NCI-H1436 (cell line): ENCODE measurements around the gene GNAL.

ENCODE experiments used
- DNase-seq: peaks from one replicate; lab custom pipeline; 2025; lab: John Stamatoyannopoulos, UW

Gene GNAL

DNA sequence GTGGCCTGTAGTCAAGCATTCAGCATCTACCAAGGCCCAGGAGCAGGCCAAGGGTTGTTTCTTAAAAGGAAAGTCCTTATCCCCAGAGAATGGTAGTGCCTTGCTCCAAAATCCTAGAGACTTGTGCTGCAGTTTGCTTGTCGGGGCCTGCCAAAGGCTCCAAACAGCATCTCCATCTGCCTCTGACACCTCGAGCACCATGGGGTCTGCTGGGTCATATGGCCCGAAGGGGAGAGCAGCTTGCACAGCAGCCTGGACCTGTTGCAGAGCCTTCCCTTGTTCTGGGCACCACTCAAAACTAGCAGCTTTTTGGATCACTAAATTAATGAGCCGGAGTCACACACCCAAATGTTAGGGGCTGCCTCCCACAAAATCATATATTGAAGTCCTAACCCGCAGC, 35.7 kb downstream of the GNAL start:
- DNase-seq = no peak

GRCh38 chr18:11726556-11726955, 37.5 kb downstream of the GNAL start:
- DNase-seq = no peak

DNA sequence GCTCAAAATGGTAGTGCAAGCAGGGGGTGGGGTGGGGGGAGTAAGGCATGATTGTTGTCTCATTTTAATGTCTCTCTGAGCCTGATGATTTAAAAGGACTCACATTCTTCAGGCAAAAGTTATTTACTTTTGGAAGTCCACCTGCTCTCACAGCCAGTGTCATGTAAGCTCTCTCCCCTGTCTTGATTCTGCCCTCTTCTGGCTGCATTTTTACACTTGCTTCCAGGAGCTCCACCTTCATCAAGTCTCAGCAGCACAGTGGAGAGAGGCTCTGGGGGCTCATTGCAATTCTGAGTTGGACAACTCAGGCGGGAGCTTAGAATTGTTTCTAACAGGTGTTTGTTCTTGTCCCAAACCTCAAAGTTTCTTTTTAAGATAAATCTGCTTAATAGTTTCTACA, 39.2 kb downstream of the GNAL start:
- DNase-seq = no peak

DNA sequence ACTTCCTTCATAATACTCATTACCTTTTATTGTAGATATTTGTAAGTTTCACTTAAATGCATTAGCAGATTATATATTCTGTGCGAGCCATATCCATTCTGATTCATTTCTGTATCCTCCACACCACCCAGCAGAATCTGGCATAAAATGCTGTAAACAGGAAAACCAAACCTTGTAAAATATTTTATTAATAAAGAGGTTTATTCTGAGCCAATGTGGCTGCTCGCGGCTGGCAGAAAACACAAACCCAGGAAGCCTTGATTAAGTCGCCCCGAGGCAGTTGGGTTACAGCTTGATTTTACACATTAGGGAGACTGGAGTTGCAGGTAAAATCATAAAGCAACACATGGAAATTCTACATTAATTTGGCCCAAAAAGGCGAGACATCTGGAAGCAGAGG, 40.5 kb downstream of the GNAL start:
- no peak for DNase-seq

GRCh38 chr18:11733031-11733430, 44.0 kb downstream of the GNAL start:
- DNase-seq = peak; percentile 40

GRCh38 chr18:11736656-11737055, 47.6 kb downstream of the GNAL start:
- no peak for DNase-seq

DNA sequence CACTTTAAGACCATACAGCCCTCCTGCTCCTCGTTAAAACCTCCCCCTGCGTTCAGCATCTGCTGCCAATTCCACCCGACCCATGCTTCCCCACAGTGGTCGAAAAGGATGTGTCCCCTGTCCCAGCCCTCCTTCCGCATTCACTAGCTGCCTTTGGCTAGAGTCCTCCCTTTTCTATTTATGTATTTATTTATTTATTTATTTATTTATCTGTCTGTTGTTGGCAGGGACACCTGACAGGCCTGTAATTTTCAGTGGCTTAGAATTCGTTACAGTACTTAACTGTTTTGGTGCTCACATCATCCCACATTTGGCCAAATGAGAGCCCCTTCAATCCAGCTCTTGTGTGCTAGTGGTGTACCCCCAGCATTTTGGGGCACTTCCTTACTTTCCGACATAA, 50.8 kb downstream of the GNAL start:
- no peak for DNase-seq

DNA sequence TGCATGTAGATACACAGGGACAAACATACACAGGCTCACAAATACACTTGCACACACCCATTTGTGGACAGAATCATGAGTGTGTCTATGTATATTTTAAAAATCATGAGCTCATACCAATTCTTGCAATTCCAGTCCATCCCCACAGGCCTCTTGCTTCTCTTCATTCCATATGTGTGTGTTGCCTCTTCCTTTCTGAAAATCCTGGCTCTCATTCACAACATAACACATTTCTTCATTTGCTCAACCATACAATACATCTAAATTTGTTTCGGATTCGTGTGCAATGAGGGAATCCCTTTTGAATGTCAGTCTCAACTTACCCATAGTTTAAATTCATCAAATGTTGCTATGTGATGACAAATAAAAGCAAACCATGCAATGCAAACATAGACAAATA, 51.4 kb downstream of the GNAL start:
- DNase-seq = no peak

DNA sequence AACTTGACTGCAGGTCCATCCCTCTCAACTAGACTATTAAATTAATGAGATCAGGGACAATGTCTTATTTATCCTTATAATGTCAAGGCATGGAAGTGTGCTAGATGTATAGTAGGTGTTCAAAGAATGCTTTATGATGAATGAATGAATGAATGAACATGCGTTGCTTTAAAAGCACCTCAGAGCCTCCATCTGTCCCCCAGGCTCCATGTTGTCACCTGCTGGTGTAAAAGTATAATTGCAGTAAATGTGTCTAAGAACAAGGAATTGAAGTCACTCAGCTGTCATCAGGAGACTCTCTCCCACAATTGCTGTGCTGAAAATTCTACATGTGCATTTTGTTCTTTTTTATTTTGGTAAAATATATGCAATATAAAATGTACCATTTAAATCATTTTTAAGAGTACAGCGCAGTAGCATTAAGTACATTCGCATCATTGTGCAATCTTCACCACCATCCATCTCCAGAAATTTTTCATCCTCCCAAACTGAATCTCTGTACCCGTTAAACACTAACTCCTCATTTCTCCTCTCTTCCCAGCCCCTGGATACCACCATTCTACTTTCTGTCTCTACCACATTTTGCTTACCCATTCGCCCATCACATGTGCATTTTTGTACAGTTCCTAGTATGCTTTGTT, 52.6 kb downstream of the GNAL start:
- no peak for DNase-seq

DNA sequence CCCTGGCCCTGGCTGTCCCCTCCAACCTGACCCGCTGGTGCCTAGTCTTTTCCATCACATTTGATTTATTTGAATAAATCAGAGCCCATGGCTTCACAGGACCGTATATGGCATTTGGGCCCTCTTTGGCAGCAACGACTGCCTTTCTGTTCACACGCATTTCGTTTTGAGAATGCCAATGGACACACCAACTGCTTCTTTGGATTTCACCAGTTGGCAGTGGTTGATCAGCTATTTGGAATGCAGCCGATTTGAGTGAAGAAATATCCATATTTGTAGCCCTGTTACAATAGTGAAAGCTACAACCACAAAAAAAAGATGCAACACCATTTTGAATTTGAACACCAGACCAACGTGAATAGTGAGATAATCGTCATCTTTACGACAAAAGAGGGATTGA, 56.5 kb downstream of the GNAL start:
- no peak for DNase-seq

- no peak for DNase-seq
Observed at GRCh38 chr18:11747286-11747685, 58.2 kb downstream of the GNAL start.

DNA sequence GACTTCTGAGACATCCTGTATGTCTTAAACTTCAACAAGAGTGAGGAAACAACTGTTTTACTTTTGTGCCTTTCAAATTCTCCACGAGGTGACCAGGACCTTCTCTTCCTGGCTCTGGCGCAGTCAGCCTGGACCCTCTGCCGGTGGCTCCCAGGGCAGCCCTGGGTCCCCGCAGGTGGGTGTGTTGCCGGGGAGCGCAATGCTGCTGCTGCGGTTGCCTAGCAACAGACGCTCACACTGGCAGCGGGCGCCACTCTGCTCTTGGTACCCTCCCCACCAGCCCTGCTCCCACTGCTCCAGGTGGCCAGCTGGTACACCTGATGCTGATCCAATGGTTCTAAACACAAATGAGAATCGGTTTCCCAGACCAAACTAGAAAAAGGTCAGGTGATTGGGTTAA, 58.7 kb downstream of the GNAL start:
- DNase-seq = no peak

GRCh38 chr18:11749305-11749704, 60.2 kb downstream of the GNAL start:
- no peak for DNase-seq

DNA sequence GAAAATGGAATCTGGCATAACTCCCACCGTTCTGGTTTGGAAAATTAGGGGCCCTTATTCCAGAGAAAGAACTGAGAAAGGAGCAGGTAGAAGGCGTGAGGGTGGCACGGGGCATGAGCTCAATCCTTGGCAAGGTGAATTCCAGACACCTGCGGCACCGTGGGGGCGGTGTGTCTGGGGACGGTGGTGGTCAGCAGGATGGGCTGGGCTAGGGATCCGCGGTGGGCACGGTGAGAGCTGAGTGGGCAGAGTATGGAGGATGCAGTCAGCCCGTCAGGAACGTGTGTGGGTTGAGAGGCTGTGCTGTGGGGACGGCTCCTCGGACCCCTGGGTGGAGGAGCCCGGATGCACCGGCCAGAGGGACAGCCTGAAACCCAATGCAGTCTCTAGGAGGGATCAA, 61.1 kb downstream of the GNAL start:
- DNase-seq = no peak

- no peak for DNase-seq
Observed at GRCh38 chr18:11750581-11751310, 61.7 kb downstream of the GNAL start.

DNA sequence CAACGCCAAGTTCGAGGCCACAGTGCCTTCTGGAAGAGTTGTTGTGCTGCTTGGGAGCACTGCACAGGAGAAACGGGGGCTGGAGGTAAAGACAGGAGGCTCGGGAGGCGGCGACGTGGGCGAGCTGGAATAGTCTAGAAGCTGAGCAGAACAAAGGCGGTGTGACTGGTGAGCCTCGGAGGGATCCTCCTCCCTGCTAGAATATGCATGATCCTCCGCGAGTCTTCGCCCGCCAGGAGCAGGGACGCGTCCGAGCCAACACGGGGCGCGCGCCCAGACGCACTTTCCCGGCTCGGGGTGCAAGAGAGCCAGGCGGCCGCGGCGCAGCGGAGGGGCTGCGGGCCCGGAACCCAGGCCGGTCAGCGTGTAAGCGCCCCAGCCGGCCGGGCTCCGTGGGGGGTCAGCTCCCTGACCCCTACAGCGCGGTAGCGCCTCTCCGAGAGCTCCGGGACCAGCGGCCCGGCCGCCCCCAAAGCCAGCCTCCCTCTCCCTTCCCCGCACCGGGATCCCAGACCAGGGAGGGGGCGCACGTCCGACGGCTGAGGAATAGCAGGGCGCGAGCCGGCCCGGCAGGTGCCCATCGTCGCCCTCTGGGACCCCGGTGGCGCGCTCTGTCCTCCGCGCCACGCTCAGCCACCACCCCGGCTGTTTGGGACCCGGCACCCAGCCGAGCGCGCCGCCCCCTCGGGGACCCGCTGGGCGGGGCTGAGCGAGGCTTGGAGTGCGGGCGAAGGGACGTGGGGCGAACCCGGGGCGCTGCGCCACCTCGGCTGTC, 62.5 kb downstream of the GNAL start:
- DNase-seq = no peak

DNA sequence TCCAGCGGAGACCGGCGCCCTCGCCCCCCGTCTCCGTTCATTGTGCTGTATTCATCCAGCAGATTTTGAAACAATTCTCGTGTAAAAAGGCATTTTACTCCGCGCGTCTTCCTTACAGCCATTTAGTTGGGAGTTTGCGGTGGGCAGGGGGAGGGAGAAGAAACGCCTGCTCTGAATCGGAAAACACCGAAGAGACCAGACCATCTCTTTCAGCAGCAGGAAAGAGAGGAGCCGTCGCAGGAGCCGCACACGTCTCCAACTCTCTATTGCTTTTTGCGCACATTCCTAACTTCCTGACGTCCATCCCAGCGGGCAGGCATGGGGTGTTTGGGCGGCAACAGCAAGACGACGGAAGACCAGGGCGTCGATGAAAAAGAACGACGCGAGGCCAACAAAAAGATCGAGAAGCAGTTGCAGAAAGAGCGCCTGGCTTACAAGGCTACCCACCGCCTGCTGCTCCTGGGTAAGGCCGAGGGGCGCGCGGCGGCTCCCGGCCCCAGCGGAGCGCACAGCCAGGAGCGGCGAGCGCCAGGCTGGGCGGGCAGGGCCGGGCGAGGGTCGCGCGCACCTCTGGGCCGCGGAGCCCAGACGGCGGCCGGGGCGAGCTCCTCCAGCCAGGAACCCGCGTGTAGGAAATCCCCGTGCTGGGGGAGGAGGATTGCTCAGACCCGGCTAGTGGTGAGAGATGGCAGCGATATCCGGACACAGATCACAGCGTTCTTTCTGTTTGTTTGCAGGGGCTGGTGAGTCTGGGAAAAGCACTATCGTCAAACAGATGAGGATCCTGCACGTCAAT, 63.2 kb downstream of the GNAL start:
- DNase-seq = no peak

DNA sequence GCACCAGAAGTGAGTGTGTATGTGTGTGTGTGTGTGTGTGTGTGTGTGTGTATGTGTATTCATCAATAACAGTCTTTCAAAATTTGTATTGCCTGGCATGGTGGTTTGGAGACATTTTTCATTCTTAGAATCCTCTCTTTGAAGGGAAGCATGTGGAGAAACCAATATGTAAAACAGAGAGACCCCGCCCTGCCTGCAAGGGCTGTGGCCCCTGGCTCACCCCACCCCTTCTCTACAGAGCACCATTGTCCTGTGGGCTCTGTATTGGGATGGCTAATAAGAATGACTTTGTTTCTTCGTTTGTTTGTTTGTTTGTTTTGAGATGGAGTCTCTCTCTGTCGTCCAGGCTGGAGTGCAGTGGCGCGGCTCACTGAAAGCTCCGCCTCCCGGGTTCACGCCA, 65.9 kb downstream of the GNAL start:
- no peak for DNase-seq

DNA sequence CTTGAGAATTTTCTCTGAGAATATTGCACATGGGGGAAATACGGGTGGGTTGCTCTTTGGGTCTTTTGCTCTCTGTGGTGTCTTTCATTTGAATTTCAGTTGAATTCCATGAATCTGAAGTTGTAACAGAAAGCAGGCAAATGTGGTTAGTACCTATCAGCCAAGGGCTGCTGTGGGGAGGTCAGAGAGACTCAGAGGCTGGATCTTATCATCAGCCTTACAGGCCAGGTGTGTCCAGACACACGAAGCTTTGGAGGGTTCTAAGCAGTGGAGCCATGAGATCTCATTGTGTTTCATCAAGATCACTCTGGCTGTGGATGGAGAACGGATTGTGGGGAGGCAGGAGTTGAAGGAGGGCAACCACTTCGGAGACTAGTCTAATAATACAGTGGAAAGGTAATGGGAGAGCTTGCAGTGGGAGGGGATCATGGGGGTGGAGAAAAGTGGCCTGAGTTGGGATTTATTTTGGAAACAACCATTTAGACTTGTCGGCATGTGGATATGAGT, 68.1 kb downstream of the GNAL start:
- no peak for DNase-seq

- no peak for DNase-seq
Observed at GRCh38 chr18:11759456-11759855, 70.4 kb downstream of the GNAL start.

DNA sequence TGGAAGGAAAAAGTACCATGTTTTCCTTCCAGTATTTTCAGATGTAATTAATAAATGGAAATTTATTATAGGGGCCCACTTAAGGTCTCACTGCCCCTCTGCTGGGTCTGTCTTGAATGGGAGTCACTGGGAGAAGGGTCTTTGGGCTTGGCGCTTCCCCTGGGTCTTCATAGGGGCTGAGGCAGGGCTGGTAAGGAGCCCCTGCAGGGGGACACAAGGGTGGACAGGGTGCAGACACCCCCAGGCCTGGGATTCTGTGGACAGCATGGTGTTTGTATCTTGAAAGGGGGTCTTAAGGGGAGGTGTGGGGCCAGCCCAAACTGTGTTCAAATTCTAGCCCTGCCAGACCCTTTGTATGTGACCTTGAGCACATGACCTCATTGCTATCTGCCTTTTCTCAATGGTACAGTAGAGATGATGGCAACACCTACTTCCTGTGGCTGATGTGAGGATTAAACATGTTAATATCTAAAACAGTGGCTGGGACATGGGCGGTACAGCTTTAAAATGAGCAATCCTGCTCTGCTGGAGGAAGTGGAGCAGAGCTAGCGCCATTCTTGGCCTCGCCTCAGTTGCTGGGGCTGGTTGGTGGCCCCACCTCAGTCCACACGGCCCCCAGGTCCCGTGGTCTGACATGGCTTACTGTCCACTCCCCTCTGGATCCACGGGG, 71.6 kb downstream of the GNAL start:
- no peak for DNase-seq

- no peak for DNase-seq
Observed at GRCh38 chr18:11761553-11761952, 72.5 kb downstream of the GNAL start.
